OCI-LY3 (cell line): ENCODE results near the gene TAF3.

ENCODE experiments used
- H2AFZ ChIP-seq: fragments of 200-600, 300-600 bp; shearing (Covaris generic); 2 replicates; pipeline ENCODE4 v1.6.0; 2014; ENCODE audit warnings: antibody characterized with exemption, low read depth, low read length
- H3K27ac ChIP-seq: fragments of 200-600, 300-600 bp; sonication (generic); 2 replicates; pipeline ENCODE4 v1.5.1; 2014; ENCODE audit warnings: mild to moderate bottlenecking, low read length, moderate library complexity, mixed read lengths
- H3K27me3 ChIP-seq: fragments of 200-600, 300-600 bp; sonication (generic); 2 replicates; pipeline ENCODE4 v1.6.1; 2014; ENCODE audit warnings: low read depth, low read length, mixed read lengths
- H3K36me3 ChIP-seq: fragments of 200-600, 300-600 bp; sonication (generic); replicated peaks from 2 replicates; pipeline ENCODE3; 2014; ENCODE audit warnings: low read depth, low read length, mixed read lengths
- H3K4me1 ChIP-seq: fragments of 300-600, 200-600 bp; sonication (generic); 2 replicates; pipeline ENCODE4 v1.6.1; 2014; ENCODE audit warnings: low read length, mixed read lengths
- H3K4me2 ChIP-seq: fragments of 200-600, 300-600 bp; sonication (generic); 2 replicates; pipeline ENCODE4 v1.6.1; 2014; ENCODE audit warnings: low read length, mixed read lengths
- H3K4me3 ChIP-seq: fragments of 300-600, 200-600 bp; sonication (generic); 2 replicates; pipeline ENCODE4 v1.5.1; 2014; ENCODE audit warnings: antibody characterized with exemption, mild to moderate bottlenecking, low read length, moderate library complexity
- H3K79me2 ChIP-seq: fragments of 300-600, 200-600 bp; shearing (Covaris generic); 2 replicates; pipeline ENCODE4 v1.6.1; 2014; ENCODE audit warnings: mild to moderate bottlenecking, low read length, mixed read lengths
- H3K9ac ChIP-seq: fragments of 300-600, 200-600 bp; shearing (Covaris generic); 2 replicates; pipeline ENCODE4 v1.6.0; 2014; ENCODE audit warnings: mild to moderate bottlenecking, low read length, moderate library complexity
- H3K9me3 ChIP-seq: fragments of 200-600, 300-600 bp; shearing (Covaris generic); 2 replicates; pipeline ENCODE4 v1.6.1; 2014; ENCODE audit warnings: low read length, mixed read lengths; ENCODE audit not compliant: insufficient read depth
- H4K20me1 ChIP-seq: fragments of 200-600, 300-600 bp; sonication (generic); 2 replicates; pipeline ENCODE4 v1.6.1; 2016; ENCODE audit warnings: low read length, mixed read lengths; ENCODE audit not compliant: insufficient read depth
- EZH2phosphoT487 ChIP-seq: fragments of 200-600 bp; shearing (Covaris generic); IDR thresholded peaks from 2 replicates; pipeline ENCODE4 v1.6.1; 2018; ENCODE audit warnings: antibody characterized with exemption, mixed run types, low read depth
- TF ChIP-seq, protein P1 (sequence below): fragments of 200-600, 300-600 bp; sonication (generic); IDR thresholded peaks from 2 replicates; pipeline ENCODE4 v1.5.1; 2014; ENCODE audit warnings: antibody characterized with exemption, low read length, low read depth

TAF3 gene

GRCh38 chr10:8034466-8035005 is 216.2 kb downstream of the TAF3 start:
- H3K79me2 ChIP-seq = no peaks in the 10 kb centered on the region
- H3K9ac ChIP-seq = no peak overlapping the region
- TF ChIP-seq EZH2phosphoT487 = no peak
- TF ChIP-seq, protein P1, sequence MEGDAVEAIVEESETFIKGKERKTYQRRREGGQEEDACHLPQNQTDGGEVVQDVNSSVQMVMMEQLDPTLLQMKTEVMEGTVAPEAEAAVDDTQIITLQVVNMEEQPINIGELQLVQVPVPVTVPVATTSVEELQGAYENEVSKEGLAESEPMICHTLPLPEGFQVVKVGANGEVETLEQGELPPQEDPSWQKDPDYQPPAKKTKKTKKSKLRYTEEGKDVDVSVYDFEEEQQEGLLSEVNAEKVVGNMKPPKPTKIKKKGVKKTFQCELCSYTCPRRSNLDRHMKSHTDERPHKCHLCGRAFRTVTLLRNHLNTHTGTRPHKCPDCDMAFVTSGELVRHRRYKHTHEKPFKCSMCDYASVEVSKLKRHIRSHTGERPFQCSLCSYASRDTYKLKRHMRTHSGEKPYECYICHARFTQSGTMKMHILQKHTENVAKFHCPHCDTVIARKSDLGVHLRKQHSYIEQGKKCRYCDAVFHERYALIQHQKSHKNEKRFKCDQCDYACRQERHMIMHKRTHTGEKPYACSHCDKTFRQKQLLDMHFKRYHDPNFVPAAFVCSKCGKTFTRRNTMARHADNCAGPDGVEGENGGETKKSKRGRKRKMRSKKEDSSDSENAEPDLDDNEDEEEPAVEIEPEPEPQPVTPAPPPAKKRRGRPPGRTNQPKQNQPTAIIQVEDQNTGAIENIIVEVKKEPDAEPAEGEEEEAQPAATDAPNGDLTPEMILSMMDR = no peak
- H3K27ac ChIP-seq = no peak overlapping the region
- H2AFZ ChIP-seq = no peak overlapping the region
- H3K4me2 ChIP-seq = no peak overlapping the region
- H3K4me3 ChIP-seq = no peak overlapping the region
- no peaks in the 10 kb centered on the region for H3K9me3 ChIP-seq
- no peaks in the 10 kb centered on the region for H3K36me3 ChIP-seq
- no peaks in the 10 kb centered on the region for H3K4me1 ChIP-seq
- no peaks in the 10 kb centered on the region for H4K20me1 ChIP-seq
- 0 out of 2 replicates have a peak, but pooled peaks cover 5% of the 10 kb centered on the region for H3K27me3 ChIP-seq

- H3K4me1 ChIP-seq = no peaks in the 10 kb centered on the region
- 0 out of 2 replicates have a peak, but pooled peaks cover 7% of the 10 kb centered on the region for H3K27me3 ChIP-seq
- no peaks in the 10 kb centered on the region for H3K9me3 ChIP-seq
- no peak overlapping the region for H2AFZ ChIP-seq
- H3K79me2 ChIP-seq = no peaks in the 10 kb centered on the region
- TF ChIP-seq EZH2phosphoT487 = no peak
- no peak overlapping the region for H3K4me2 ChIP-seq
- H3K4me3 ChIP-seq = no peak overlapping the region
- H3K27ac ChIP-seq = no peak overlapping the region
- no peaks in the 10 kb centered on the region for H4K20me1 ChIP-seq
- H3K9ac ChIP-seq = no peak overlapping the region
- H3K36me3 ChIP-seq = no peaks in the 10 kb centered on the region
Observed at GRCh38 chr10:8035006-8035640, 216.8 kb downstream of the TAF3 start.

DNA sequence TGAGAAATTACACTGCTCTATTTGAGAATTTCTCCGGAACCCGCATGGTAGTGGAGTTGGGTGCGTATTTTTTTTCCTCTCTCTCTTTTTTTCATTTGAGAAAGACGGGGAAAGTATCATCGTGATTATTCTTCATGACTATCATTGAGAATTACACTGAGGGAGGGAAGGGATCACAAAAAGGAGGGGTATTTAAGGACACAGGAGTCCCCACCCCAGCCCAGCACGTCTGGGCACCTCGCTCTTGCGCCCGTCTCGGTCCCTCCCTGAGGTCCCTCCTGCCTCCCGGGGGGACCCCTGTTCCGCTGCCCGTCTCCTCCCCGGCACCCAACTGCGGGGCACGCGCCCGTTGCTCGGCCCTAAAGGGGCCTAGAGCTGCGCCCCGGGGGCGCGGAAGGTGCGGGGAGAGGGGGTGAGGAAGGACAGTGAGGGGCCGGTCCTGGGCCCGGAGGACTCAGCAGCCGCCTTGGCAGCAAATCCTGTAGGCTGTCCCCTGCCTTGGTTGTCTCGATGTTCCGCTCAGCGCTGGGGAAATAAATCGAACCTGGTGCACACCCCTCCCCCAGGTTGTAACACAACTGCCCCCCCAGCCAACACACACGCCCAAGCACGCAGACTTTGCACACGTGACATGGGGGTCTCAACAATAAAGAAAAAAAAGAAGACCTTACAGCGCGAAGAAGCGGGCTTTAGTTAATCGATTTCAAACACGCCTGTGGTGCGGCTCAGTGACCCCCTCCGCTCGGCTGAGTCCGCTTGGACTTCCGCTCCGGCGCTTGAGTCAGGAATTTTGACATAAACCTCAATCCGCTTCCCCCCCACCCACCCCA is 217.6 kb downstream of the TAF3 start:
- Histone ChIP-seq H3K9ac (no peak overlapping the region), H3K36me3 (no peaks in the 10 kb centered on the region), H2AFZ (no peak overlapping the region), H4K20me1 (no peaks in the 10 kb centered on the region), H3K79me2 (no peaks in the 10 kb centered on the region), H3K27me3 (0 out of 2 replicates have a peak, but pooled peaks cover 7% of the 10 kb centered on the region), H3K9me3 (no peaks in the 10 kb centered on the region), H3K4me2 (no peak overlapping the region), H3K4me3 (no peak overlapping the region), H3K4me1 (no peaks in the 10 kb centered on the region), H3K27ac (no peak overlapping the region)
- TF ChIP-seq EZH2phosphoT487 = no peak
- TF ChIP-seq, protein P1 = no peak

DNA sequence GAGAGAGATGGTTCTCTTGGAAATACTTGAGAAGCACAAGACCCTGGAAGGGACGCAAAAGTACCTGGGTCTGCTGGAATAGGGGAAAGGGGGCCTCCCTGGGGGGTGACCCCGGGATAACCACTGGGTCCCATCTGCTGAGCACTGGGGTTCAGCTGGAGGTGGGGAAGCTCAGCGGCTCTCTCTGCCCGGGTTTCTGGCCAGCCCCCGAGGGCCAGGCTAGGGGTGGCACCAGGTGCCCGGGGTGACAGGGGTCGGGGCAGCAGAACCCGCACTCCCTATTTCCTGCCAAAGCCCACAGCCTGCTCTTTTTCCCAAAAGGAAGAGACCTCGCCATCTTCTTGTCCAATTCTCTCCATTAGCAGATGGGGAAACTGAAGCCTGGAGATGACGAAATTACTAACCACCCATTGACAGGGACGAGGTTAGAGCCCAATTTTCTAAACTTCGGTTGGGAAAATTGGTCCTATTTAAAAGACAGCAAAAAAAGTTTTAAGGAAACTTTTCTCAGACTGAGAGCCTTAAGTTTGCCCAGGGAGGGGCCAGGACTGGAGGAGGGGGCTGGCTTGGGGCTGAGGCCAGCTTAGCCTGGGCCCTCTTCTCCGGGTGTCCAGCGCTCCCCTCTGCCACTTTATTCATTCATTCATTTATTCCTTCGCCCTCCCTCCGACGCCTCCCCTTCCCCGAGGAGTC is 218.3 kb downstream of the TAF3 start:
- Histone ChIP-seq H3K4me2 (no peak overlapping the region), H3K27ac (no peak overlapping the region), H3K79me2 (no peaks in the 10 kb centered on the region), H3K9me3 (no peaks in the 10 kb centered on the region), H3K4me3 (no peak overlapping the region), H3K9ac (no peak overlapping the region), H3K4me1 (no peaks in the 10 kb centered on the region), H3K27me3 (peaks cover 11% of the 10 kb centered on the region), H4K20me1 (no peaks in the 10 kb centered on the region), H2AFZ (no peak overlapping the region), H3K36me3 (no peaks in the 10 kb centered on the region)
- TF ChIP-seq, protein P1 = no peak
- no peak for TF ChIP-seq EZH2phosphoT487
